SIG-M5 treated with dmso at 0.1 percent for 504 hours (cell line): ENCODE results near the gene PNPT1.
"Not testable (repeated sequence)": the region's sequence is repeated elsewhere in the genome, so short reads cannot be mapped to it uniquely, and the experiment has no call there.

ENCODE experiments used
- DNase-seq: peaks from one replicate; lab custom pipeline; 2025; ENCODE audit not compliant: unreplicated experiment; lab: John Stamatoyannopoulos, UW

Gene PNPT1

DNA sequence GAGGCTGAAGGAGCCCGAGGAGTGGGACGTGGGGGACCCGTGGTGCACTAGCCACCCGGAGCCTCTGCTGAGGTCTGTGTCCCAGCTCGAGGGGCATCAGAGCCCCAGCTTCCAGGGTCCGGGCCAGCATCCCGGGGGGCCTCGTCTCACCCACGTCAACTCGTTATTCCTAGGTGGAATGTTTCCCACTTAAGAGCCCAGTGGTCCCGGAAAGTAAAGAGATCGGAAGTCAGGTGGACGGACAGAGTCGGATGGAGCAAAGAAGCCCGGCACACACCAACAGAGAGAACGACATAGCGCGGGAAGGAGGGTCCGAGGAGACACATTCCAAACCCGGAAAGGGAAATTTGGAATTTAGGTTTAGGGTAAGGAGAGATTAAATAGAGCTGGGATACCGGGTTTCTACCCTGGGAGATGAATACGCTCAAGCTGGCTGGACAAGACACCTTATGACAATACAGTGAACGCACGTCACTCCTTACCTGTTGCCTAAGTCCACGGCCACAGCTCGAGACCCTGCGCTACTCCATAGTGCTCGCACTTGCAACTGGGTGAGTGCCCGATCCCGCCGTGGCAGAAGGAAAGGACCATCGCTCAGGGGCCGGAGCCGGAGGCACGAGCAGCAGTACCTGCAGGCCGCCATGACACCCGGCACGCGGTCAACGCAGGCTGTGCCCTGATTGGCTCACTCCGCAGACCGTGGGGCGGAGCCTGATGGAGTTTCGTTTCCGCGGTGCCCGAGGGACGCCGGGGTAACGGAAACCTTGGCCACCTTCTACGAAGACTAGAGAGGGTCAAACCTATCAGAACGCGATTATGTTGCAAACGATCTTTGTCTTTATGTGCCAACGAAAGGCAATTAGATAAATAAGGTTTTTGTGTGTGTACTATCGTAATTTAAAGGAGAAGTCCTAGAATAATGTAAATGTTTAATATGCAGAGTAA, at the start of gene PNPT1:
PNPT1 (minus strand) TSS at position 664 of the 945 bp plus-strand sequence; CDS start at position 643, 21 bp downstream.
- peak; percentile 96 for DNase-seq

DNA sequence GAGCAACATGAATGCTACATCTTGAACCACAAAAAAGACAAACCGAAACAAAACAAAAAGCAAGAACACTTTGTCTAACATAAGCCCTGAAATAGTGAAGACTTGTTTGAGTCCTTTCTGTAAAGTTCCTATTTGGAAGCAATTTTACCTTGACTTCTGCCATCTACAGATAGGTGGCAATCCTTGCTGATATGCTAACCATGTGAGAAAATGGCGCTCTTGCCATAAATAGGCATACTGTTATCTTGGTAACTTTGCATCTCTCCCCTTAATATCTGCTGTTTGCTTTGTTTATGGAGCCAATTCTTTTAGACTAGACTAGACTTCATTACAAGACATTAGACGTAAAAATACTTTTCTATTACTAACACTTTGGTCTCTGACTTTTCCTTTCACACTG, 49.4 kb upstream of the PNPT1 start:
- no peak for DNase-seq

DNA sequence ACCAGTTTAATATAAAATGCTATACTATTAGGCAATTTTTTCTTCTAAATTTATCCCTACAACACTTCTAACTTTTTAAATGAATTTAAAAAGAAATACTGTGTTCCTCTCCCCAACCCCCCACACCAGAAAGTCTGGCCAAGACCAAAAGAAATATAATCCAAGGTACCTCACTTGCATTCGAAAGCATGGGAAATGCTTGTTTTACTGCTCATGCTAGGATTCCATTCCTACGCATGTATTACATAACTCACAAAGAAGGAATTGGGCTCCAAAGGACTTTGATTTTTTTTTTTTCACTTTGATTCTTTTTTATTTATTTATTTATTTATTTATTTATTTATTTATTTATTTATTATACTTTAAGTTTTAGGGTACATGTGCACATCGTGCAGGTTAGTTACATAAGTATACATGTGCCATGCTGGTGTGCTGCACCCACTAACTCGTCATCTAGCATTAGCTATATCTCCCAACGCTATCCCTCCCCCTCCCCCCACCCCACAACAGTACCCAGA, 42.4 kb upstream of the PNPT1 start:
- DNase-seq = not testable (repeated sequence)

DNA sequence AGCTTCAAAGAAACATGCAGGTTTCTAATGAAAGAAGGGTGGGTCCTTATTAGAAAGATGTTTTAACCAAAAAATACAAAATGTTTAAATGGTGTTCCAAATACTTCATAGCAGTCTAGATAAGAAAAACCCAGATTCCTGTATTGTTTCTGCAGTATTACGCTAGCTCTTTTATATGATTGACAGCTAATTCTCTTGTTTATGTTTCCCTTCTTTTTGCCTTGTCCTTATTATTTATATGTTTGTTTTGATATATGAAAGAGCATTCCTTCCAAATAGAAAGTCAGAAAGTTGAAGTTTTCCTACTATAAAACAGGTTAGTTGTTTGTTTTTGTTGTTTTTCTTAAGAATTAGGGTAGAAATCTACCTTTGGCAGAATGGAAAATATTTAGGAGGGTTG, 41.1 kb upstream of the PNPT1 start:
- no peak for DNase-seq

DNA sequence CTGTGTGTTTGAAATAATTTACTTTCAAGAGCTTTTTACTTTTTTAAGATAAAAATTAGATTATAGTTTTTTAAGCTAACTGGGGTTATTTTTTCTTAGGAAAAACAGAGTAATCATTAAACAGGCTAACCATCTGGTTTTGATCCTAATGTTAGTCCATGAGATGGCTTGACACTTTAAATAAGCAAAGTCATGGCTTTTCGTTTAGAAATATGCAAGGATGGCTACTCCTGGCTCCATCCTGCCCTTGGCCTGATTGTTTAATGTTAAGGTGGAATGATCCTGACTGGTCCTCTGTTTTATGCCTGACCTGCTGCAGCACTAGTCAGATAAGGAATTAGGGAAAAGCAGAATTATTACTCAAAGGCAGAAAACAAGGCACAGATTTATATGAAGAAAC, 39.7 kb upstream of the PNPT1 start:
- no peak for DNase-seq

DNA sequence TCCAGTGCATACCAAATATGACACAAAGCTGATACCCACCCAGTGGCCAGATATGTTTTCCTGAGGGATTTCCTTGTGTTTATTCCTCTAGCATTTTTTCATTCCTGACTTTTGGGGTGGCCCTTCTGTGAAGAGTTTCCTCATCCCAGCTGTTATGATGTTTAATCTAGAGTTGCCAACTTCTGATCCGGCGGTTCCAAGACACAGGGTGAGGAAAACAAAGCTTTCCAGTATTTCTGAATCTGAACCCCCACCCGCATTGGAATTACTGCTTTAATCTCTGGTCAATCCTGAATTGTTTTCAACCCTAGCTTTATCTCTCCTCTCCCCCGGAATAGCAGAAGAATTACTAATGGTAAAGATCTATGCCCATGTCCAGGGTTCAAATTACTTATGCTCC, 39.2 kb upstream of the PNPT1 start:
- DNase-seq = no peak

DNA sequence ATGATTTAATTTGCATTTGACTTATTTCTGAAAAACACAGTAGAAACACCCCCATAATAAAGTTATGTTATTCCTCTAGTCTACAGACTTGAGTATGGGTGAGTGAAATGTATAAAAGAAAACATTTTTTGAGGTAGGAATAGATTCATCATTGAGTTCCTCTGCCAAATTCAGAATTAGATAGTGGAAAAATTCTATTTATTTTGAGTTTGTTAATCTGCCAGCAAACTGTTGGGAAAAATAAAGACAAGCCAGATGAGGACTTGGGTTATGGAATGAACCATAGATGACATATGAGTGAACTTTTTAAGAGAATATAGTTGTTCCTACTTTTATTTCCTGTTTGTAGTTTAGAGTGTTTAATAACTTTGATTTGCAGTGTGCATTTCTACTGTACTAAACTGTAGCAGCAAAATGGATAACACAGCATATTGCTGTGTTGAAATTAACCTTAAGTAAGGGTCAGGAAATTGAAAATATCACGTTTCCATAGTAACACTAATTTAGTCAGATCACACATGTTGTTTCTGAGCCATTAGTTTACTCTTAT, 35.6 kb upstream of the PNPT1 start:
- DNase-seq = no peak

DNA sequence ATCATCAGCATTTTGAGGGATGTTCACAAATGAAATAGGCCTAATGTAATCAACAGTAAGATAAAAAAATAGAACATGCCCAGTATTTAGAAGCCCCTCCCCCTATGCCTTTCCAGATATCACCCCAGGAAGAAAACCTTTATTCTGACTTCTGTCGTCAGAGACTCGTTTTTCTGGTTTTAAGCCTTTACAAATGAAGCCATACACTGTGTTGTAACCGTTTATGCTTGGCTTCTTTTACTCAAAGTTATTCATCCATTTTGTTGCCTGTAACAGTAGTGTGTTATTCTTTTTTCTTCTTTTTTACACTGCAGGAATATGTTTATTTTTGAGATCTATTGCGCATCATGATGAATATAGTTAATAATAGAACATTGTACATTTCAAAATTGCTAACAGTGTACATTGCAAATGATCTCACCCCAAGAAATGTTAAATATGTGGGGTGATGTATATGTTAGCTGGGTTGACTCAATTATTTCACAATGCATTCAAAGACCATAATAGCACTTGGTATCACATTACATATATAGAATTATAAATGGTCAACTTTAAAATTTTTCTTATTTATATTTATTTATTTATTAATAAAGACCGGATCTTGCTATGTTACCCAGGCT, 28.1 kb upstream of the PNPT1 start:
- DNase-seq = no peak

DNA sequence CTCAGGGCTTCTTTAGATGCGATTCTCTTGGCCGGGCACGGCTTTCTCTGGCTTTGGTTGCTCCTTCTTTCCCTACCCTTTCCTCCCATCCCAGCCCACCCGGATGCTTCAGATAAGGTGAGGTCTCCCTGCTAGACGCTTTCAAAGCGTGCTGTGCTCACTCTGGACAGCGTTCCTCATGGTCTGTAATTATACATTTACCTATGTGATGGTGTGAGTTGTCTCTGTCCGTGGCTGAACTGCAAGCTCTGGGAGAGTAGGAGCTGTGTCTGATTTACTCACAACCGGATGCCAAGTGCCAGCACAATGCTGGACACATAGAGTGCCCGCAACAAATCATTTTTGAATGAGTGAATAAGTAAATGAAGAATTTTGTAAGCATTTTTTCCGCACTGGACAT, 26.8 kb upstream of the PNPT1 start:
- no peak for DNase-seq

DNA sequence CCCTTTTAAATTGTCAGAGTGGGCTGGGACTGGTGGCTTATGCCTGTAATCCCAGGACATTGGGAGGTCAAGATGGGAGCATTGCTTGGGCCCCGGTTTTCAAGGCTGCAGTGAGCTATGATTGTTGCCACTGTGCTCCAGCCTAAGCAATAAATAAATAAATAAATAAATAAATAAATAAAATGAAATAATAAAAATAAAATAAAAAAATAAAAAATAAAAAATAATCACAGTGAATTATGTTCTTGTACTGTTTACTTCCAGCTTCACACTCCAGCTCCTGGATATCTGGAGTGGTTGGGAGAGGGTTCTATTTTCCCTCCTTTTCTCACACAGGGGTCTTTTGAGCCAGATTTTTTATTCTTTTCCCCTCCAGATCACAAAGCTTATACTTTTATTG, 26.2 kb upstream of the PNPT1 start:
- DNase-seq = no peak

DNA sequence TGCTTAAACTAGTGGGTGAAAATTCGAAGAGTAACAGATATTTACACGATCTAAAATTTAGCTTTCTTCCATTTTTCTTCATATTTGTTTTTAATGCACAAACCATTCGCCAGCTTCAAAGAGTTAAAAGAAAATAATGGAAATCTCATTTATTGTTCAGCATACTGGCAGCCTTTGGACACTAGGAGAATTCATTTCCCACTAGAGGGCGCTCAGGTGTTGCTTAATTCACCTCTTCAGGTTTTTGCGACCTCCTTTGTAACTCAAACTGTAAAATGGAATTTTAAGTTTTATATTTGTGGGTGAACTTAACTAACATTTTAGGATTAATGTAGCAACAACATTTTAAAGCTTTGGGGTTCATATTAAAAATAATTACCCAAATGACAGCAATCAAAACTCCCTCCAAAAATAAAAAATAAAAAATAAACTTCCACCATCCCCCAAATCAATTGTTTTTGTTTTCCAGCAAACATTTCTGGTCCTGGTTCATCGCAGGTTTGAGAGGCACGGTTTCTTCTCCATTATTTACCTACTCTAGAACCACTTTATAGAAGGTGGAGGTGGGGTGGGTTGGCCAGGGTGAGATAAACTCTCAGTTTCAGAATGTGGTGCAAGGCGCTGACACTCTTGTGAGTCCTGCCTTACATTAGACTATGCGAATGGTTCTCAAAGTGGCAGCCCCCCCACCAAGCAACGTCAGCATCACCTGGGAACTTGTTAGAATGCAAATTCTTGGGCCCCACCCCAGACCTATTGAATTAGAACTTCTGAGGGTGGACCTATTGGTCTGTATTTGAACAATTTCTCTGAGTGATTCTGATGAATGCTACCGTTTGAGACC, 24.7 kb upstream of the PNPT1 start:
- DNase-seq = peak; percentile 53

DNA sequence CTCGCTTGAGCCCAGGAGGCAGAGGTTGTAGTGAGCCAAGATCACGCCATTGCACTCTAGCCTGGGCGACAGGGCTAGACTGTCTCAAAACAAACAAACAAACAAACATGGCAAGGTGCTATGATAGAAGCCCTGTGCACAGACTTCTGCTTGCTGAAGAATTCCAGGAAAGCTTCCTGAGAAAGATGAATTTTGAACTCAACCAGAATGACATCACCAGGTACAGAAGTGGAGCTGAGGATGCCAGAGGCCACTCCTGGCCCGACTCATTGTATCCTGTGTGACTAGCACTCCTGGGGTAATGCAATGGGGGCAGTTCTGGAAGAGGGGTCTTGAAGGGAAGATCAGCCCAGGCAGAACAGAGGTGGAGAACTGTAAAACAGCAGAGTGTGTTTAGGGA, 22.0 kb upstream of the PNPT1 start:
- DNase-seq = no peak

DNA sequence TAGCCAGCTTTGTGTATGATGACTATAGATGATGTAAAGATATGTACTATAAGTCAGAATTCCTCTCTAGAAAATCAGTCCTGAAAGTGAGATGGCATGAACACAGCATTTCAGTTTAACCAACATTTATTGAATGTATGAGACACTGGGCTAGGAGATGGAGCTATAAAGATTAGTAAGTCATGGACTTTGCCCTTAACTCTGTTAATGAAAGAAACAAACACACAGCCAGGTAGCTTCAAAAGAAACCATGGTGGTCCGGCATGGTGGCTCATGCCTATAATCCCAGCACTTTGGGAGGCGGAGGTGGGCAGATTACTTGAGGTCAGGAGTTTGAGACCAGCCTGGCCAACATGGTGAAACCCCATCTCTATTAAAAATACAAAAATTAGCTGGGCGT, 21.5 kb upstream of the PNPT1 start:
- DNase-seq = not testable (repeated sequence)

DNA sequence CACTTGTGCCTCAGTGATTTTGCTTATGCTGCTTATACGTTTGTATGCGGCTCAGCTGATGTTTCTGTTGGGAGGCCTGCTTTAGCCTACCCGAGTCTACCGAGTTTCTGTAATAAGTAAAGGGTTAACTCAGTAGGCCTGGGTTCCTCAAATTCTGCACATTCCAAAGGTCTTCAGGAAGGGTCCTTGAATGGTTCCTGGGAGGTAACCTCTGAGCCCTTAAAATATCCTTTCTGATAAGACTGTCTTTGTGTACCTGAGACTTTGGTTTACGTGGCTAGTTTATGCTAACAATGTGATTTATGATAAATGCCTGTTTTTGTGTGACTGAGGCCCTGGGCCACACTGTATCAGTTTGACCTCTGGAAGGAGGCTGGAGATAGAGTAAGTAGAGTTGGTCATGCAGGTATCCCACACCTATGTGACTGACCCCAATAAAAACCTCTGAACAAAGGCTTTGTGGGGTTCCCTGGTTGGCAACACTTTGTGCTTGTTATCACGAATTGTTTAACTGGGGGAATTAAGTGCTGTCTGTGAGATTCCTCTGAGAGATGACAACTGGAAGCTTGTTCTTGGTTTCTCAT, 18.9 kb upstream of the PNPT1 start:
- no peak for DNase-seq

DNA sequence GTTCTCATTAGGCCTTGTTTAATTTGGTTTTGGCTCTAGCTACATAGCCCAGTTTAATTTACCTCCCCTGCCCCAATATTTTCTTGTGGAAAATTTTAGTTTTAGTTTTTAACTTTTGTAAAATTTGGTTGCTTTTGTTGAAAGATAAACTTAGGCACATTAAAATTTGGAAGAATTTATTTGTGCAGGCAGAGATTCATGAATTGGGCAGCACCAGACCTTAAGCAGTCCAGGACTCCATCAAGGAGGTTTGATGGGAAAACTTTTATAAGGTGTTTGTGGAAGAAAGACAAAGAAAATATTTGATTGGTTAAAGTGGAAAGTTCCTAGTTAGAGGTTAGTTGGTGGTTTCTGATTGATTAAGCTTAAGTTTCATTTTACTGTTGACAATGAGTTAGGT, 16.4 kb upstream of the PNPT1 start:
- DNase-seq = no peak

DNA sequence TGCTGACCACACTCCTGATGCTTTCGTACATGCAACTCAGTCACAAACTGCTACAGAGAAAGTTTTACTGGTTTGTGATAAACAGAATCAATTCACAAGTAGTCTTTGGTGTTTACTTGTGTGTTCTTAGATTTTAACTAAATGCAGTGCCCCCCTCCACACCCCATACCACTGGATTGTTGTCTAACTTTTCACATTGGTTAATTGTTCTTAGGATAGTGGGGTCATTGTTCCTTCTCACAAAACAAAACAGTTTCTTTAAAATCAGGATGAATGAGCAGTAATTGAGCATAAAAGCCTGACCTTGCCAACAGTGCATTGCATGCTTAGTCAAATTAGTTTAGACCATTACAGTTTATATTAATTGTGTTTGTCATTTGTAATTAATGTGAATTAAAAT, 14.1 kb upstream of the PNPT1 start:
- no peak for DNase-seq

DNA sequence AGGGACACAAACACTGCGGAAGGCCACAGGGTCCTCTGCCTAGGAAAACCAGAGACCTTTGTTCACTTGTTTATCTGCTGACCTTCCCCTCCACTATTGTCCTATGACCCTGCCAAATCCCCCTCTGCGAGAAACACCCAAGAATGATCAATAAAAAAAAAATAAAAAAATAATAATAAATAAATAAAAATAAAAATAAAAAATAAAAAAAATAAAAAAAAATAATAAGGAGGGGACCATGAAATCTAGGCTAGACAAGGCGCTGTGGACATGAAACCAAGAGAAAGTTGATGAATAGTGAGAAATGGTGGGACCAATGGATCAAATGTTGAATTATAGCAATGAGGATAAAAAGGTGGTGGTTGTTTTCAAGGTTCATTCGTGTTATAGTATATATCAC, 12.6 kb upstream of the PNPT1 start:
- not testable (repeated sequence) for DNase-seq

DNA sequence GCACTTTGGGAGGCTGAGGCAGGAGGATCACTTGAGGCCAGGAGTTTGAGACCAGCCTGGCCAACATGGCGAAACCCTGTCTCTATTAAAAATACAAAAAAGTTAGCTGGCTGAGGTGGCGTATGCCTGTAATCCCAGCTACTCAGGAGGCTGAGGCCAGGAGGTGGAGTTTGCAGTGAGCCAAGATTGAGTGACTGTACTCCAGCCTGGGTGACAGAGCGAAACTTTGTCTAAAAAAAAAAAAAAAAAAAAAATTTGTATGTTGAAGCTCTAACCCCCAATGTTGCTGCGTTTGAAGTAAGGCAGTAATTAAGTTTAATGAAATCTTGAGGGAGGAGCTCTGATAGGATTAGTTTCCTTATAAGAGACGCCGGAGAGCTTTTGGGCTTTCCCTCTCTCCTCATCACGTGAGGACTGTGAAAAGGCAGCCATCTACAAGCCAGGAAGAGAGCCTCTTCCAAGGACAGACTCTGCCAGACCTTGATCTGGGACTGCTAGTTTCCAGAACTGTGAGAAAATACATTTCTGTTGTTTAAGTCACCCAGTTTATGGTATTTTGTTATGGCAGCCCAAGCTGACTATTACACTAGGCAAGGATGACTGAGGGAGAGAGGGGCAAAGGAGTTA, 11.5 kb upstream of the PNPT1 start:
- DNase-seq = no peak

DNA sequence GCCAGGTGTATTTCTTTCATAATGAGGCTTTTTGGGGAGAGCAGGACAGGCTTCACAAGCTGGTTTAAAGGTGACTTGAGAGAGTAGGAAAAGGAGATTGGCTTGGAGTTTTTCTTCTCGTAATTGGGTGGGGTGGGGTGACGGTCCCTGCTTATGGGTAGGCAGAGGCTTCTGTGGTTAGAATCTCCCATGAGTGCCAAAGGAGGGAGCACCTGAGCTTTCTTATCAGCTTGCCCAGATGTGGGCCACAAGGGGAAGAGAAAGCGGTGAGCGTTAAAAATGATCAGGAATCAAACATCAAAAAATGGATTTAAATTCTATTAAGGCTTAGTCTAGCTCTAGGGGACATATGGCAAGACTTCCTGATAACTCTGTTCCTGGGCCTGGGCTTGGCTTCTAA, 9.7 kb upstream of the PNPT1 start:
- no peak for DNase-seq

DNA sequence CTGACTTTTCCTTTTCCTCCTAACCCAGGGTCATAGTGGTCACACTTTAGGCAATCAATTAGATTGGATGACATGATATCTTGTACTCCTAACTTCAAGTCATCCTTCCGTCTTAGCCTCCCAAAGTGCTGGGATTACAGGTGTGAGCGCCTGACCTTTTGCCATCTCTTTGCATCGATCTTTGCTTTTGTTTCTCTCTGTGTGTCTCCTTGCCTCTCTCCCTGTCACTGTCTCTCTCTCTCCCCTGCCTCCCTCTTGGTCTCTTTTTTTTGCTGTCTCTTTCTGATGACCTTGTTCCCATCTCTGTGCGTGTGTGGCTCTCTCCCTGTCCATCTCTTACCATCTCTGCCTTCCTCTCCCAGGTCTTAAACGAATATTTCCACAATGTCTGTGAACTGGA, 904 bp downstream of the PNPT1 start:
- DNase-seq = not testable (repeated sequence)
